GM18511 (cell line): Measurements from ENCODE around the gene SNAPC4.
A peak's percentile ranks its signal among the peaks of the same experiment; 100 is the strongest.

ENCODE experiments used
- ATAC-seq: cut with Tn5 transposase; IDR thresholded peaks from one replicate; pipeline ENCODE4 v1.9.1; 2021; ENCODE audit warnings: mild to moderate bottlenecking, moderate library complexity; ENCODE audit not compliant: unreplicated experiment

Gene SNAPC4

DNA sequence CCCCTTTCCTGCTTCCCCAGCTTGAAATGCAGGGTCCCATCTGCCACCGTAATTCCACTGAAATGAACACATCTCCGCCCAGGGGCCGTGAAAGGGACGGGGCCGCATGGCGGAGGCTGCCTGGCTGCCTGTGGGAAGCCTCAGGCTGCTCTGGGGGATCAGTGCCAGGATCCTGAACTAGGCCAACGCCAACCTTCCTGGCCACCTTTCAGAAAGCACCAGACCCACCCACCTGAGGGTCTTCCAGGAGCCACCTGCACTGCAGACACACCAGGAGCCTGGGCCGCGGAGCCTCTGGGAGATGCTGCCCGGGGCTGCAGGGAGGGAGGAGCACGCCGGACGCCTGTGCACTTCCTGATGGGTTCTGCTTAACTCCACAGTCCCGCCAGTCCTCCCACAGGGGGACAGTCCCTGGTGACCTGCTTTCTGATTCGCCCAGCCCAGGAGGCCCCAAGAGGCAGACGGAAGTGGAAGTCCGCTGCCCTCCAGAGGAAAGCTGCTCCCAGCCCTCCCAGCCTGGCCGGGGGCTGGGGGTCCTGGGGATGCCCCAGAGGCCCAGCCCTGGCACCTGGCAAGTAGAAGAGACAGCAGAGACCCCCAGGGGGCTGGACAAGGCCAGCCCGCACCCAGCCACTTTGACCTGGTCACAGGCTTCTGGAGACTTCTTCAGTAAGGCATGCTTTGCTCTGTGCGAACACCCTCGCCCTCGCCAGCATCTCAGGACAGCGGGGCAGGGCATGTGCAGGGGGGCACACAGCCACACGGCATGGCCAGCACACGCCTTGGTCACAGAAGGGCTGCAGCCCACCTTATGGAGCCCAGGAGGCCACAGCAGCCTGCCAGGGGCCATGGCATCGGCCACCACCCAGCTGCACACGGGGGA lies 26.4 kb downstream of the SNAPC4 start, which contains the start of gene CARD9:
Gene CARD9 (minus strand): TSS at position 370 of the 883 bp plus-strand sequence. CDS start 1,591 bp downstream, outside the sequence.
- ATAC-seq: no peak

DNA sequence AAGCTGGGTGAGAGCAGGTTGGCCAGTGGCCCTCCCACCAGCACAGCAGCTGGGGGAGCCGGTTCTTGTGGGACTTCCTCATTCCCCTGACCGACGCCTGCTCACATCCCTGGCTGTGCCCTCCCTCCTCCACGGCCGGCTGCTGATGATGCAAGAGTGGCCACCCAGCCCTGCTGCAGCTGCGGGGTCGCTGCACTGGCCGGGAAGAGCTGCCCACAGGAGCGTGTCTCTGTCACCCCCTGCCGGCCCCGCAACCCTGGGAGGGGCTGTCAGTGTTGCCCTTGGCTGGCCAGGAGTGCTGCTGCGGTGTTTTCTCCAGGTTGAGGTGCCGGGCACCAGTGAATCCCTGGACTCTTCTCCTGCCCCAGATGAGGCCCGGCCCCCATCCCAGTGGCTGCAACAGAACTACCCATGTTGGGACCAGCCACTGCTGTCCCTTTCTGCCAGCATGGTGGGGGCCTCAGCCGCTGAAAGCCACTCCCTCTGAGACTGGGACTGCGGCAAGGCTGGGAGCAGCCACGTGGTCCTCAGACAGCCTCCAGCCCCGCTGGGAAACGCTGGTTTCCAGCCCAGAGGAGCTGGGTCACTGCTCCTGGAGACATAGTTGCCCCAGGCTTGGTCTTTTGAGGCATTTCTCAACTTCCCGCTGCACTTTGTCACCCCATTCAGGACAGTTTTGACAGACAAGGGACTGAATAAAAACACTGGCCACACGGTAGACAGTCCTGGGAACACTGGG lies 27.2 kb downstream of the SNAPC4 start:
- ATAC-seq: no peak

DNA sequence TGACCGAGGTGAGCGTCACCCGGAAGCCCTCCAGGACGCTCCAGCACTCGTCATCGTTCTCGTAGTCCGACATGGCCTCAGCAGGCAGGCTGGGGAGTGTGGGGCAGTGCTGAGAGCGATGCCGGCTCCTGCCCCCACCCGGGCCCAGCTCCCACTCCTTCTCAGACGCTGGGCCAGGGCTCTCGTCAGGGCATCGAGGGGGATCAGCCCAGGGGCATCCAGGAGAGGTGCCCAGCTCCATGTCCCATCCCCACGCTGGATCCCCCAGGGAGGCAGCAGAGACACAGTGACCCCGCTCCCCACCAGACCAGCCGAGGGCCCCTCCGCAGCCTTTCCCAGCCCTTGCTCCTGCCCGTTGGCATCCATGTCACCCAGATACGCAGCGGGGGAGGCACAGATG lies 28.0 kb downstream of the SNAPC4 start:
- ATAC-seq: no peak

- ATAC-seq: no peak
Observed at GRCh38 chr9:136371533-136371880, 28.5 kb downstream of the SNAPC4 start.

DNA sequence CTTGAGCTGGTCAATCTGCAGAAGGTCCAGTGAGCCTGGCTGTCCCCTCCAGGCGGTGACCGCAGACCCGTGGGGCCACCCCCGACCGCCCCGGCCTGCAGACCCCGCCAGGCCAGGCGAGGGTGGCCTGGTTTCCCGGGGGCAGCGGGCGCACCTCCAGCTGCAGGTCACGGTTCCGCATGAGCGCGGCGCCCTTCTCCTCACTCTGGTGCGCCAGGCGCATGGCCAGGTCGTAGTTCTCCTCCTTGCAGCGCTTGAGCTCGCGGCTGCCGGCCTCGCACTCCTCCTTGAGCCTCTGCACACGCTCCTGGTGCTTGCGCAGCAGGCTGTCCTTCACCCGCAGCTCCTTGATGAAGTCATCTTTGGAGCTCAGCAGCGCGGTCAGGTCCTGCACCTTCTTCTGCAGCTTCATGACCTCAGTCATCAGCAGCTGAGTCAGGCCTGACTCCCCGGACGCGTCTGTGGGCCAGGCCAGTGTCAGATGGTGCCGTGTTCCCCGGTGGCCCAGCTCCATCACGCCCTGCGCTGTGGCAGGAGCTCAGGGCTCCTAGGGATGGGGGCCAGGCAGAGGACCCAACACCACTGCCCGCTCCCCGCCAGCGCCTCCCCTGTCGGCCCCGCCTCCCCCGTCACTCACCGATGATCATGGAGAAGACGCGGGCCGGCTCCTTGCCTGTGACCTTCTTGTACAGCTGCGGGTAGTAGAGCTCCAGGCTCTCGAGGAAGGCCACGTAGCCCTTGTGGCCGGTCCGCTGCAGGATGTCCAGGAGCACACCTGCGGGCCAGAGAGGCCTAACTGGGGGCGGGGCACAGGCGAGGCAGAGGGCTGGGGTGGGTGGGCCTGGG lies 29.1 kb downstream of the SNAPC4 start:
- no peak for ATAC-seq

GRCh38 chr9:136370037-136370436 lies 29.9 kb downstream of the SNAPC4 start:
- ATAC-seq: no peak

- ATAC-seq: no peak
Observed at GRCh38 chr9:136368190-136368589, 31.8 kb downstream of the SNAPC4 start.

GRCh38 chr9:136367296-136368145 lies 32.4 kb downstream of the SNAPC4 start:
- ATAC-seq: no peak

- no peak for ATAC-seq
Observed at GRCh38 chr9:136366826-136367225, 33.1 kb downstream of the SNAPC4 start.

GRCh38 chr9:136365775-136366222 lies 34.2 kb downstream of the SNAPC4 start:
- ATAC-seq: no peak

DNA sequence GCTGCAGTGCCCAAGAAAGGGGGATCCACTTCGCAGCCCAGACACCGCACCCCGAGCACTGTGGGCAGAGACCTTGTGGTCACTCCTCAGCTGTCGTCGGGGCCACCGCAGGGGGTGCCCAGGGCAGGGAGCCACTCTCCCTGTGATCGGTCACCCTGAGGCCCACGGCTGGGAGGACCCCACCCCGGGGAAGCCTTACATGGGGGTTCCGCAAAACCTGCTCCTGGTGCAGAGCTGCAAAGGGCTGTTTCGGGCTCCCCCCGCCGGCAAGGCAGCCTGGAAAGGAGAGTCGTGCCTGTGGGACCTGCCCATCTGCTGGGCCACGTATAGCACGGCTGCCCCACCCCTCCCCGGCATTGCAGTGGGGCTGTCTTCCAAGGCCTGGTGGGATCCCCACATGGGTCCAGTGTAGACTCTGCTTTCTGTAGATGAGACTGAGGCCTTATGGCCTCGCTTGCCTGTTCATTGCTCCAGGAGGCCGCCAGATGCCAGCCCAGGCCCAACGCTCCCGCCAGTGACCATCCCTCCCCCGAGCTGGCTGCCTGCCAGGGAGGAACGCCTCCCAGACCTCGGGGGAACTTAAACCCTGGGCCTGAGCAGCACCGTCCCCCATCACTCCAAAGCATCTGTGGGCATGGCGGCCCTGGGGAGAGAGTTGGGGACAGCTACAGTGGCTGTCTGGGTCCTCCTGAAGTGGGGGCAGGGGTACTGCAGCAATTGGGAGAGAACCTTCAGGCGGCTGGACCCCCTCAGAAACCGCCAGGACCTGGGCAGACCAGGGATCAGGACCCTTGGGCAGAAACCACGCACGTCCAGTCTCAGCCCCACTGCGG lies 34.8 kb downstream of the SNAPC4 start:
- no peak for ATAC-seq

- no peak for ATAC-seq
Observed at GRCh38 chr9:136363949-136364748, 35.8 kb downstream of the SNAPC4 start.

DNA sequence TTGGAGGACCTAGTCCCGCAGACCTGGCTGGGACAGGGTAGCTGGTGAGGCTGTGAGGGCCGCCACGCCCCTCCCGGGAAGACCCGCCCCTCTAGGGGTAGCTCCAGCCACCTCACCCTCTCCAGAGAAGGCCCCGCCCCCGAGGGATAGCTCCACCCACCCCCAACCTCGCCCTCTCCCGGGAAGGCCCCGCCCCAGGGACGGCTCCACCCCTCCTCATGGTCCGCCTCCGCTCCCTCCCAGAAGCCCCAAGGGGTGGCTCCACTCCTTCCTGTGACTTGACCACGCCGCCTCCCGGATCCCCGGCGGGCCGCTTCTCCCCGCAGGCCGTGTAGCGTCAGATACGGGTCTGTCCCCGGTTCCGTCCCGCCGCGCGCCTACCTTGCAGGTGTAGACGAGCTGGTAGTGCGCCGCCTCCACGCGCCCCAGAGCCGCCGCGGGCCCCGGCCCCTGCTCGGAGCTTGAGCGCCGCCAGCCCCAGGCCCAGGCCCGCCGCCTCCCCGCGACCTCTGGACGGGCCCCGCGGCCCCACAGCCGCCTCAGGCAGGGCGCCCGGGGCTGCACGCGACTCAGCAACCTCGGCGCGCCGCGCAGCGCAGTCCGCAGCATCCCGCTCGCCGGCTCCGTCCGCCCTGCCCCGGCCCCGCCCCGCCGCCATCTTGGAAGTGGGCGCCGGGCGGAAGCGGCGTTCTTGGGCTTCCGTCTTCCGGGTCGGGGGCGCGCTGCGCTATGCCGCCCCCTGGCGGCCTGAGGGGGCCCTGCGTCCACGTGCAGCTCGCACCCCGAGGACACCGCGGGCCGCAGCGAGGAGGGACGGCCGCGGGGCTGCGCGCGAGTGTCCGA lies 36.6 kb downstream of the SNAPC4 start, which contains the start of gene DNLZ:
Gene DNLZ (minus strand): TSS at position 639 of the 843 bp plus-strand sequence. CDS start 30 bp downstream, at position 609.
- peak; percentile 81 for ATAC-seq

- ATAC-seq: no peak
Observed at GRCh38 chr9:136362450-136362784, 37.6 kb downstream of the SNAPC4 start.

GRCh38 chr9:136361754-136362449 lies 38.1 kb downstream of the SNAPC4 start:
- ATAC-seq: no peak

- ATAC-seq: no peak
Observed at GRCh38 chr9:136361047-136361753, 38.8 kb downstream of the SNAPC4 start.
